HCT116 (cell line): ENCODE data around the gene TOR4A. TPM values are rescaled to one million over a fixed set of nuclear protein-coding genes. Genes with fewer than 3 reads are reported as not detected.

Experiments used
- ATAC-seq: fragments of 200-7000 bp; cut with Tn5 transposase; 2 replicates; pipeline ENCODE4 v1.9.1; 2020; ENCODE audit warnings: mild to moderate bottlenecking, moderate library complexity
- BruUV-seq: library from RNA; stranded (reverse); fragments of 400-500 nt; replicated peaks from 2 replicates; lab custom pipeline; 2021; lab: Mats Ljungman, UMichigan
- CTCF ChIA-PET: fragments of 300-600 bp; sonication (Branson Sonifier 250); formaldehyde crosslinking; loops from one replicate; lab custom pipeline; 2021; ENCODE audit warnings: antibody characterized with exemption; lab: Charles Lee
- POLR2A ChIA-PET: fragments of 300-600, 350-600 bp; sonication (Branson Sonifier 250); formaldehyde crosslinking; loops from one replicate; lab custom pipeline; 2021; ENCODE audit warnings: antibody characterized with exemption; lab: Charles Lee
- RAD21 ChIA-PET, 2 experiments: fragments of 300-600 bp; sonication (Branson Sonifier 250); formaldehyde crosslinking; loops; one replicate each; lab custom pipeline; 2023; ENCODE audit warnings: low total read pairs in 2 of 2; ENCODE audit not compliant: uncharacterized antibody in 2 of 2, unreplicated experiment in 2 of 2, low non-redundant PET in 1 of 2; lab: Charles Lee
- DNase-seq: peaks from one replicate; pipeline ENCODE4 v3.0.0-alpha.2; 2010; ENCODE audit warnings: low read depth, low spot score
- H2AFZ ChIP-seq: fragments of 200-600 bp; shearing (Covaris generic), sonication (generic); 2 replicates; pipeline ENCODE4 v1.6.1; 2017; ENCODE audit warnings: low read depth, mixed run types, mixed read lengths, antibody characterized with exemption, low read length; ENCODE audit not compliant: poor library complexity, severe bottlenecking
- H3K27ac ChIP-seq: 2 replicates; pipeline ENCODE4 v1.5.1; 2012; ENCODE audit warnings: low read depth, low read length
- H3K27me3 ChIP-seq: fragments of 200-600 bp; sonication (generic); 2 replicates; pipeline ENCODE4 v1.6.1; 2016; ENCODE audit warnings: mixed run types, low read length, mixed read lengths; ENCODE audit not compliant: insufficient read depth
- H3K36me3 ChIP-seq, 2 experiments: fragments of 200-500 bp in 1 of 2; fragments of 200-600 bp in 1 of 2; sonication (Bioruptor generic) in 1 of 2; sonication (generic) in 1 of 2; 2 replicates each; pipeline versions ENCODE4 v1.5.1 to v1.6.1; 2014 to 2016; ENCODE audit warnings: low read length in 2 of 2, inconsistent platforms in 1 of 2, mixed read lengths in 1 of 2, mixed run types in 1 of 2; ENCODE audit not compliant: insufficient read depth in 2 of 2, control insufficient read depth in 1 of 2
- H3K4me1 ChIP-seq, 2 experiments: fragments of 200-600 bp in 1 of 2; sonication (generic) in 1 of 2; 2 replicates each; pipeline versions ENCODE4 v1.5.1 to v1.6.1; 2012 to 2017; ENCODE audit warnings: low read length in 2 of 2, inconsistent platforms in 1 of 2, mild to moderate bottlenecking in 1 of 2, mixed read lengths in 1 of 2, mixed run types in 1 of 2, moderate library complexity in 1 of 2; ENCODE audit not compliant: insufficient read depth in 2 of 2, control insufficient read depth in 1 of 2
- H3K4me2 ChIP-seq: fragments of 200-600 bp; sonication (generic); 2 replicates; pipeline ENCODE4 v1.6.1; 2017; ENCODE audit warnings: mixed run types, low read length, mixed read lengths
- H3K4me3 ChIP-seq, 2 experiments: fragments of 200-600 bp in 1 of 2; sonication (generic) in 1 of 2; replicated peaks in 1 of 2; 2 replicates each; pipeline ENCODE4 v1.5.1; 2011 to 2016; ENCODE audit warnings: low read length in 2 of 2, control low read depth in 1 of 2, low read depth in 1 of 2, mild to moderate bottlenecking in 1 of 2, mixed read lengths in 1 of 2, mixed run types in 1 of 2
- H3K79me2 ChIP-seq: fragments of 200-600 bp; sonication (generic); 2 replicates; pipeline ENCODE4 v1.6.1; 2017; ENCODE audit warnings: mild to moderate bottlenecking, mixed run types, low read length, moderate library complexity, mixed read lengths; ENCODE audit not compliant: insufficient read depth
- H3K9ac ChIP-seq: fragments of 200-600 bp; sonication (generic); 2 replicates; pipeline ENCODE4 v1.6.1; 2016; ENCODE audit warnings: low read length, mixed read lengths
- H3K9me2 ChIP-seq: fragments of 200-600 bp; sonication (generic), shearing (Covaris generic); 2 replicates; pipeline ENCODE4 v1.6.1; 2017; ENCODE audit warnings: mixed run types, mild to moderate bottlenecking, moderate library complexity; ENCODE audit not compliant: insufficient read depth
- H3K9me3 ChIP-seq, 2 experiments: fragments of 200-500 bp in 1 of 2; fragments of 200-600 bp in 1 of 2; sonication (Bioruptor generic) in 1 of 2; sonication (generic) in 1 of 2; 2 replicates each; pipeline ENCODE4 v1.6.1; 2014 to 2017; ENCODE audit warnings: low read length in 2 of 2, mixed read lengths in 2 of 2, inconsistent platforms in 1 of 2, low read depth in 1 of 2, mild to moderate bottlenecking in 1 of 2, mixed run types in 1 of 2, moderate library complexity in 1 of 2; ENCODE audit not compliant: control insufficient read depth in 1 of 2, insufficient read depth in 1 of 2
- H4K20me1 ChIP-seq: fragments of 200-600 bp; sonication (generic), shearing (Covaris generic); 2 replicates; pipeline ENCODE4 v1.6.1; 2017; ENCODE audit warnings: mixed run types, mild to moderate bottlenecking, moderate library complexity; ENCODE audit not compliant: insufficient read depth
- CBX3 ChIP-seq: IDR thresholded peaks from 2 replicates; pipeline ENCODE4 v1.6.1; 2012; ENCODE audit warnings: low read depth
- ELF1 ChIP-seq: IDR thresholded peaks from 2 replicates; pipeline ENCODE4 v1.6.1; 2012; ENCODE audit warnings: low read depth, borderline replicate concordance
- EZH2 ChIP-seq: fragments of 200-600 bp; sonication (generic); IDR thresholded peaks from 2 replicates; pipeline ENCODE4 v1.6.1; 2017; ENCODE audit warnings: antibody characterized with exemption, mixed run types
- FOSL1 ChIP-seq: IDR thresholded peaks from 2 replicates; pipeline ENCODE4 v1.6.1; 2012; ENCODE audit warnings: low read depth
- JUND ChIP-seq: IDR thresholded peaks from 2 replicates; pipeline ENCODE4 v1.6.1; 2012
- POLR2AphosphoS5 ChIP-seq: IDR thresholded peaks from 2 replicates; pipeline ENCODE4 v1.6.1; 2011; ENCODE audit warnings: mild to moderate bottlenecking, low read depth, low read length, moderate library complexity
- RAD21 ChIP-seq: IDR thresholded peaks from 2 replicates; pipeline ENCODE4 v1.6.1; 2012; ENCODE audit warnings: low read depth, mild to moderate bottlenecking
- SIN3A ChIP-seq: IDR thresholded peaks from 2 replicates; pipeline ENCODE4 v1.6.1; 2012; ENCODE audit warnings: low read depth
- SRF ChIP-seq: IDR thresholded peaks from 2 replicates; pipeline ENCODE4 v1.6.1; 2012; ENCODE audit warnings: low read depth
- TCF7L2 ChIP-seq: IDR thresholded peaks from 2 replicates; pipeline ENCODE4 v1.7.0; 2011; ENCODE audit warnings: borderline replicate concordance, inconsistent platforms; ENCODE audit not compliant: insufficient read depth, insufficient read length; ENCODE audit errors: extremely low read depth
- YY1 ChIP-seq: IDR thresholded peaks from 2 replicates; pipeline ENCODE4 v1.6.1; 2011; ENCODE audit warnings: low read length, low read depth, moderate library complexity, mild to moderate bottlenecking; ENCODE audit not compliant: insufficient replicate concordance; ENCODE audit errors: extremely low read depth
- ZFX ChIP-seq: fragments of 450-650 bp; IDR thresholded peaks from 2 replicates; pipeline ENCODE4 v1.6.1; 2017
- ZNF274 ChIP-seq: fragments of 200-500 bp; sonication (Bioruptor generic); IDR thresholded peaks from 2 replicates; pipeline ENCODE4 v1.6.1; 2014; ENCODE audit warnings: mild to moderate bottlenecking, low read depth, low read length, inconsistent platforms
- intact Hi-C: fragments of 100-400 bp; cut with micrococcal nuclease; formaldehyde crosslinking; loops from 2 replicates; pipeline ENCODE4 v1.10.0; 2022
- total RNA-seq: library from RNA; stranded (reverse); gene quantifications from one replicate; pipeline ENCODE4 v1.2.1, GENCODE V29; 2021; ENCODE audit not compliant: unreplicated experiment
- TF ChIP-seq, protein P1 (sequence below): IDR thresholded peaks from 2 replicates; pipeline ENCODE4 v1.6.1; 2012
- TF ChIP-seq, protein P2 (sequence below): IDR thresholded peaks from 2 replicates; pipeline ENCODE4 v1.6.1; 2011; ENCODE audit warnings: mild to moderate bottlenecking, low read length, moderate library complexity; ENCODE audit not compliant: insufficient replicate concordance; ENCODE audit errors: extremely low read depth

Gene TOR4A
- total RNA-seq, 1 experiment from 2014 or later: 34.0 TPM

DNA sequence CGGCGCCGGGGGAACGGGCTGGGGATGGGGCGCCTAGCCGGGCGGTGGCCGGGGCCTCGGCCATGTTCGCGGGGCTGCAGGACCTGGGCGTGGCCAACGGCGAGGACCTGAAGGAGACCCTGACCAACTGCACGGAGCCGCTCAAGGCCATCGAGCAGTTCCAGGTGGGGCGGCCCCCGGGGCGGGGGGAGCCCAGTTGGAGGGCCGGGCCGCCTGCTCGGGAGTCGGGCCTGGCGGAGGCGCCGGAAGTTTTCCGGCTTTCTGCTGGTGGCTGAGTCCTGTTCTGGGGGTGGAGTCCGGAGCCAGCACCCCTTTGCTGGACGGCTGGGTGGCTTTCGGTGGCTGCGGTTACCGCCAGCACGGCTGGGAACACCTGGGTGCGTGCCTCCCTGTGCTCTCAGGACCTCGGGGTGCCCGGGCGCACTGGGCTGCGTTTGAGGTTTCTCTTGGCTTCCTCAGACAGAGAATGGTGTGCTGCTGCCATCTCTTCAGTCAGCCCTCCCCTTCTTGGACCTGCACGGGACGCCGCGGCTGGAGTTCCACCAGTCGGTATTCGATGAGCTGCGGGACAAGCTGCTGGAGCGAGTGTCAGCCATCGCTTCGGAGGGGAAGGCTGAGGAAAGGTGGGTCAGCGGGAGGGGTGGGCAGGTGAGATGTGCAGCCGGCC is 21.9 kb upstream of the TOR4A start:
- POLR2A ChIA-PET: interaction anchor here (1.7 to 5.9 kb wide), 3 partner anchors 13 to 22 kb away, joined by 5 to 39 read pairs (median 13); partner anchors contain the start of genes TOR4A and TUBB4B
- H2AFZ ChIP-seq: peak overlapping the region; percentile 45
- peak overlapping the region; percentile 91 for H3K27ac ChIP-seq
- H3K4me2 ChIP-seq: peak overlapping the region; percentile 93
- CTCF ChIA-PET: interaction anchor here (1.3 to 1.5 kb wide), 4 partner anchors 19 to 67 kb away, joined by 3 to 6 read pairs (median 4); partner anchors contain the start of genes ANAPC2, NRARP and SSNA1
- peak overlapping the region; percentile 88 for H3K9ac ChIP-seq
- H3K4me3 ChIP-seq: peak overlapping the region; percentile 97 to 100
- no peaks in the 10 kb centered on the region for H3K27me3 ChIP-seq
- peak; percentile 75; the same call in 1 of the 2 replicates for TF ChIP-seq ZFX
- TF ChIP-seq ELF1: no peak
- TF ChIP-seq, all 23 proteins: peak for 1
- ATAC-seq: peak; percentile 69
- Histone ChIP-seq H3K79me2 (peaks cover 36% of the 10 kb centered on the region), H3K9me2 (no peaks in the 10 kb centered on the region), H3K4me1 (peaks cover 21 to 42% of the 10 kb centered on the region in 2 experiments), H3K36me3 (peaks cover 17 to 22% of the 10 kb centered on the region in 2 experiments), H4K20me1 (no peaks in the 10 kb centered on the region), H3K9me3 (no peaks in the 10 kb centered on the region)
- BruUV-seq: no TSS peak
- intact Hi-C loops: loop anchor here (1.0 kb wide), 1 partner anchor 14 kb away; the partner anchor contains the start of gene TUBB4B
- RAD21 ChIA-PET: no interaction called here
- DNase-seq: no peak

DNA sequence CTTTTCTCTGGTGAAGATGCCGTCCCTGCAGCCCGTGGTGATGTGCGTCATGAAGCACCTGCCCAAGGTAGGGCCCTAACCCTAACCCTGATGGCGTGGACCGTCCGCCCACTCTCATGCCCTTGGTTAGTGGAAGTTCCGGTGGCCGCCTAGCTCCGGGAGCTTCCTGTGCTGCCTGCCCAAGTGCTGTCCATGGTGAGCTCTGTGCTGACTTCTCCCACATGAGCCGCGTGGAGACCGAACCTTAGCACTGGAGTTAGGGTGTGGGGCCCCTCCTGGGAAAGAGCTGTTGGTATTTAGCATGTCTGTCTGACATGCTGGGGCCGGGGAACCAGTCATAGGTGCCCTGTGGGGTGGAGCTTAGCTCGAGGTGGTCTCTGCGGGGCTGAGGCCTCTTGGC is 21.2 kb upstream of the TOR4A start:
- H3K9ac ChIP-seq: peak overlapping the region; percentile 88
- no peaks in the 10 kb centered on the region for H3K27me3 ChIP-seq
- ChIA-PET CTCF (no interaction called here), POLR2A (interaction anchor here (1.9 to 5.9 kb wide), 2 partner anchors 16 to 21 kb away, joined by 5 to 39 read pairs; partner anchors contain the start of genes TOR4A and TUBB4B), RAD21 (no interaction called here)
- no peaks in the 10 kb centered on the region for H3K9me3 ChIP-seq
- DNase-seq (no peak), ATAC-seq (no peak)
- H3K4me1 ChIP-seq: peaks cover 21 to 42% of the 10 kb centered on the region in 2 experiments
- H3K79me2 ChIP-seq: peaks cover 36% of the 10 kb centered on the region
- peaks cover 17 to 22% of the 10 kb centered on the region in 2 experiments for H3K36me3 ChIP-seq
- H3K4me2 ChIP-seq: peak overlapping the region; percentile 93
- intact Hi-C loops: no loop called here
- peak overlapping the region; percentile 91; the same call in 1 of the 2 replicates for H3K27ac ChIP-seq
- TSS peak; percentile 44 for BruUV-seq
- H3K4me3 ChIP-seq: peak overlapping the region; percentile 97 to 100
- no peak overlapping the region for H2AFZ ChIP-seq
- no peaks in the 10 kb centered on the region for H4K20me1 ChIP-seq
- H3K9me2 ChIP-seq: no peaks in the 10 kb centered on the region
- no peak for TF ChIP-seq YY1
- TF ChIP-seq FOSL1: no peak
- TF ChIP-seq, protein P1, sequence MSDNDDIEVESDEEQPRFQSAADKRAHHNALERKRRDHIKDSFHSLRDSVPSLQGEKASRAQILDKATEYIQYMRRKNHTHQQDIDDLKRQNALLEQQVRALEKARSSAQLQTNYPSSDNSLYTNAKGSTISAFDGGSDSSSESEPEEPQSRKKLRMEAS: no peak
- no peak for TF ChIP-seq ZNF274
- TF ChIP-seq POLR2AphosphoS5: no peak
- no peak for TF ChIP-seq CBX3
- no peak for TF ChIP-seq RAD21
- TF ChIP-seq SRF: no peak
- no peak for TF ChIP-seq JUND
- TF ChIP-seq SIN3A: no peak
- TF ChIP-seq TCF7L2: no peak
- TF ChIP-seq, protein P2, sequence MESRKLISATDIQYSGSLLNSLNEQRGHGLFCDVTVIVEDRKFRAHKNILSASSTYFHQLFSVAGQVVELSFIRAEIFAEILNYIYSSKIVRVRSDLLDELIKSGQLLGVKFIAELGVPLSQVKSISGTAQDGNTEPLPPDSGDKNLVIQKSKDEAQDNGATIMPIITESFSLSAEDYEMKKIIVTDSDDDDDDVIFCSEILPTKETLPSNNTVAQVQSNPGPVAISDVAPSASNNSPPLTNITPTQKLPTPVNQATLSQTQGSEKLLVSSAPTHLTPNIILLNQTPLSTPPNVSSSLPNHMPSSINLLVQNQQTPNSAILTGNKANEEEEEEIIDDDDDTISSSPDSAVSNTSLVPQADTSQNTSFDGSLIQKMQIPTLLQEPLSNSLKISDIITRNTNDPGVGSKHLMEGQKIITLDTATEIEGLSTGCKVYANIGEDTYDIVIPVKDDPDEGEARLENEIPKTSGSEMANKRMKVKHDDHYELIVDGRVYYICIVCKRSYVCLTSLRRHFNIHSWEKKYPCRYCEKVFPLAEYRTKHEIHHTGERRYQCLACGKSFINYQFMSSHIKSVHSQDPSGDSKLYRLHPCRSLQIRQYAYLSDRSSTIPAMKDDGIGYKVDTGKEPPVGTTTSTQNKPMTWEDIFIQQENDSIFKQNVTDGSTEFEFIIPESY: no peak
- TF ChIP-seq EZH2: no peak
- TF ChIP-seq ELF1: no peak
